HG03575 (cell line): ENCODE data around the gene ACSL5.

Source experiments
- ATAC-seq: cut with Tn5 transposase; IDR thresholded peaks from one replicate; pipeline ENCODE4 v1.9.1; 2021; ENCODE audit not compliant: unreplicated experiment, insufficient number of reproducible peaks, low FRiP score; ENCODE audit errors: extremely low read depth

The ACSL5 gene

GRCh38 chr10:112347709-112348671 lies 25.9 kb upstream of the ACSL5 start:
- no peak for ATAC-seq

- no peak for ATAC-seq
Measured at GRCh38 chr10:112348759-112349158, 25.2 kb upstream of the ACSL5 start.

- ATAC-seq: no peak
Measured at GRCh38 chr10:112349521-112350085, 24.3 kb upstream of the ACSL5 start.

- no peak for ATAC-seq
Measured at GRCh38 chr10:112351146-112351545, 22.8 kb upstream of the ACSL5 start.

- no peak for ATAC-seq
Measured at GRCh38 chr10:112352044-112352443, 21.9 kb upstream of the ACSL5 start.

- no peak for ATAC-seq
Measured at GRCh38 chr10:112353046-112353445, 20.9 kb upstream of the ACSL5 start.

- ATAC-seq: no peak
Measured at GRCh38 chr10:112356686-112357085, 17.2 kb upstream of the ACSL5 start.

- no peak for ATAC-seq
Measured at GRCh38 chr10:112359606-112360307, 14.2 kb upstream of the ACSL5 start.

GRCh38 chr10:112360308-112361270 lies 13.3 kb upstream of the ACSL5 start:
- no peak for ATAC-seq

- no peak for ATAC-seq
Measured at GRCh38 chr10:112361951-112362751, 11.8 kb upstream of the ACSL5 start.

- ATAC-seq: no peak
Measured at GRCh38 chr10:112362833-112363232, 11.1 kb upstream of the ACSL5 start.

GRCh38 chr10:112363696-112364688 lies 9.9 kb upstream of the ACSL5 start:
- ATAC-seq: no peak

GRCh38 chr10:112365014-112365432 lies 8.9 kb upstream of the ACSL5 start:
- ATAC-seq: no peak

GRCh38 chr10:112365451-112365850 lies 8.5 kb upstream of the ACSL5 start:
- no peak for ATAC-seq

- ATAC-seq: no peak
Measured at GRCh38 chr10:112366992-112367391, 6.9 kb upstream of the ACSL5 start.

GRCh38 chr10:112367516-112367915 lies 6.4 kb upstream of the ACSL5 start:
- no peak for ATAC-seq
